ENCODE results near the gene SOX12. TPM values are rescaled to one million over a fixed set of nuclear protein-coding genes. Genes with fewer than 3 reads are reported as not detected.
A peak's percentile ranks its signal among the peaks of the same experiment; 100 is the strongest.

SOX12 gene
- total RNA-seq, 2 donors from 2014 or later: 7.8 to 11.7 TPM

DNA sequence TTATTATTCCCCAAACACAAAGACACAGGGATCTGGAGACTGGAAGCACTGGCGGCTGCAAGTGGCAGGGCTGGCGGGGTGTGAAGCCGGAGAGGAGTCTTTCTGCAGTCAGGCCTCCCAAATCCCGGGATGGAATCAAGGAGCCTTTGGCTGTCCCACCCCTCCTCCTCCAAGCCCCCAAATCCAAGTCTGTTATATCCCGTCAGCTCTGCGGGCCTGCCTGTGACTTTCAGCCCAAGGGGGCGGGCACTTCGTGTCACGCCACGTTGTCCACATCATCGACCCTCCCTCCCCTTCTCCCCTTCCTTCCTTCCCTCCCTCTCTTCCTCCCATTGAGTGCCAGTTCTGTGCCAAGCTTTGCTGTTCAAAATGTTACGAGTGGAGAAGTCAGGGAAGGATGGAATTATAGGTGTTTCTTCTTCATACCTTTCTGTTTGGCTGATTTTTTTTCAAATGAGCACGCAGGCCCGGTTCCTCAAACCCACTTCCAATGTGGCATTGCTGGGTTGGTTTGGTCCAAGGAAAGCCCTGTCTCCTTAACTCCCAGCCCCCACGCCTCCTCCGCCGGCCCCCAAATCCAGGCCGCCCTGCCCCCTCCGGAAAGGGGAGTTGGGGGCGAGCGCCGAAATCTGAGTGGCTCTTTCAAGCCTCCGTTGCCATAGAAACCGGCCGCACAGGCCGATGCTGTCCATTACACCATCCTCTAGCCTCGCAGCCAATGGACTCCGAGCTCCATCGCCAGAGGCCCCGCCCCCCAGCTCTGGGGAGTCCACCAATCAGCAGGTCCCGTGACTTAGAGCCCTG lies 15.3 kb upstream of the SOX12 start:
- Mint-ChIP-seq H3K36me3 (ENCODE audit: insufficient read depth in 2 of 2) (peaks cover 0 to 2% of the 10 kb centered on the region in 2 donors), H3K9me3 (peaks cover 1 to 2% of the 10 kb centered on the region in 2 donors), H3K4me3 (peak overlapping the region; percentile 83 to 89), H3K4me1 (ENCODE audit: low read depth) (peaks cover 21% of the 10 kb centered on the region), H3K27ac (peak overlapping the region; percentile 55), H3K27me3 (ENCODE audit: low read depth) (no peaks in the 10 kb centered on the region)
- DNase-seq (peak; percentile 91 to 94), ATAC-seq (replicated peaks in 1 of 2) (peak; percentile 100)

DNA sequence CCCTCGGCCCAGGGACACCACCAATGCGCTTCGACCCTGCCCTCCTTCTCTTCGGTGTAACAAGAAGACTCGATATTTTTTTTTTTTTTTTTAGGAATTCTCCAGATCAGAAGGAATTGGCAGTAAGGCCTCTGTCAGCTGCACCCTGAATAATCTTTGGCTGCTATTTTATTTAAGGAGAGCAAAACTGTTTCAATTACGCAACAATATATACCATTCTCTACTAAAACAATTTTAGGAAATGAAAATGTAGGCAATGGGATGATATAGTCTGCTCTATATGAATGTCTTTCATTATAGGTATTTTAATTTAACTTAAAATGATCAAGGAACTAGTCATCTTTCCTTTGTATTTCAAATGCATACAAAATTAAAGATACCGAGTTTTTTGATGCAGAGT lies 14.7 kb upstream of the SOX12 start:
- H3K27ac Mint-ChIP-seq: peak overlapping the region; percentile 55
- peaks cover 0 to 2% of the 10 kb centered on the region in 2 donors for H3K36me3 Mint-ChIP-seq (ENCODE audit: insufficient read depth in 2 of 2)
- H3K4me3 Mint-ChIP-seq: peak overlapping the region; percentile 83 to 89
- no peak for DNase-seq
- H3K4me1 Mint-ChIP-seq (ENCODE audit: low read depth): peaks cover 21% of the 10 kb centered on the region
- peaks cover 1 to 2% of the 10 kb centered on the region in 2 donors for H3K9me3 Mint-ChIP-seq
- no peak for ATAC-seq (replicated peaks in 1 of 2)
- no peaks in the 10 kb centered on the region for H3K27me3 Mint-ChIP-seq (ENCODE audit: low read depth)

DNA sequence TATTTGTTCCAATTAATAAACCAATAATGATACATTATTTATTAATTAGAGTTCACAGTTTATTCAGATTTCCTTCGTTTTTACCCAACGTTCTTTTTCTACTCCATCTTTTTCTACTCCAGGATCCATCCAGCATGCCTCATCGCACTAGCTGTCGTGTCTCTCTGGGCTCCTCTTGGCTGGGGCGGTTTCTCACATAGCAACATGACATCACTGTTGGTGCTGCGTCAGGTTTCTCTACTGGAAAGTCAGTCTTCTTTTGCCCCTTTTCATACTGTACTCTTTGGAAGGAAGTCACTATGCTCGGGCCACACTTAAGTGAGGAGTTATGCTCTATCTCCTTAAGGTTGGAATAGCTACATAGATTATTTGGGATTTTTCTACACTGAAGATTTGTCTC lies 13.7 kb upstream of the SOX12 start:
- peaks cover 21% of the 10 kb centered on the region for H3K4me1 Mint-ChIP-seq (ENCODE audit: low read depth)
- DNase-seq: no peak
- no peak overlapping the region for H3K27ac Mint-ChIP-seq
- peaks cover 0 to 2% of the 10 kb centered on the region in 2 donors for H3K36me3 Mint-ChIP-seq (ENCODE audit: insufficient read depth in 2 of 2)
- H3K27me3 Mint-ChIP-seq (ENCODE audit: low read depth): no peaks in the 10 kb centered on the region
- H3K4me3 Mint-ChIP-seq: peak overlapping the region; percentile 17 to 65
- peaks cover 1 to 2% of the 10 kb centered on the region in 2 donors for H3K9me3 Mint-ChIP-seq
- ATAC-seq (replicated peaks in 1 of 2): no peak

DNA sequence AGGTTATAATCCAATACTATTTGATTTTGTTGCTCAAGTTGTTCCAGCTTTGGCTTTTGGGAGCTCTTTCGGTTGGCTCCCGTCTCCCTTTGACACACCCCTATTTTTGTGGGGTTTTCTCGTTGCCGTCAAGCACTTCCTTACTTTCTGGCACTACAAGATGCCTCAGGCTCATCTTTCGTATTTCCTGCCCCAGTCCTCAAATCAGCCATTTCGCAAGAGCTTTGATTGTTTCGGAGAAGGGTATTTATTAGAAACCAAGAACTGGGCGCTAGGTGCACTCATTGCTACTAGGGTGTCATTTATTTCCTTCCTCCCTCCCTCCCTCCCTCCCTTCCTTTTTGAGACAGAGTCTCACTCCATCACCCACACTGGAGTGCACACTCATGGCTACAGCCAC lies 13.3 kb upstream of the SOX12 start:
- Mint-ChIP-seq H3K27me3 (ENCODE audit: low read depth) (no peaks in the 10 kb centered on the region), H3K27ac (no peak overlapping the region), H3K4me3 (no peak overlapping the region), H3K4me1 (ENCODE audit: low read depth) (peaks cover 21% of the 10 kb centered on the region), H3K36me3 (ENCODE audit: insufficient read depth in 2 of 2) (peaks cover 0 to 2% of the 10 kb centered on the region in 2 donors), H3K9me3 (peaks cover 0 to 2% of the 10 kb centered on the region in 2 donors)
- DNase-seq (no peak), ATAC-seq (replicated peaks in 1 of 2) (no peak)

DNA sequence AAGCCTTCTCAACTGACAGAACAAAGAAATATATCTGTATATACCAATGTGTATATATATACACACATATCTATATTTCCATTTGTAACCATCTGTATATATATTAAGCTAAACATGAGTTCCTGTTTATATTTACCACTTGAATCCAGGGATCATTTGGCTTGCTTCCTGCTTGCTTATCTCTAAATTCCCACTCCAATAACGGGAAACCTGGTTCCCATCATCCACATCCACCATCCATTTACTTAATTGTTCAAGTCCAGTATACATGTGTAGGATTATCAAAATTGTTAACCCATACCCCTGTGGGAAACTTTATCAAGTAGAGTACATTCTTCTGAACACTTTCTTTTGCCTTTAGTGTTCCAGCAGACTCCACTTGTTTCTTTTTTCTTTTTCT lies 12.5 kb upstream of the SOX12 start:
- Mint-ChIP-seq H3K27ac (no peak overlapping the region), H3K27me3 (ENCODE audit: low read depth) (no peaks in the 10 kb centered on the region), H3K9me3 (peaks cover 0 to 2% of the 10 kb centered on the region in 2 donors), H3K4me1 (ENCODE audit: low read depth) (peaks cover 21% of the 10 kb centered on the region), H3K36me3 (ENCODE audit: insufficient read depth in 2 of 2) (peaks cover 0 to 2% of the 10 kb centered on the region in 2 donors), H3K4me3 (no peak overlapping the region)
- no peak for ATAC-seq (replicated peaks in 1 of 2)
- DNase-seq: no peak

DNA sequence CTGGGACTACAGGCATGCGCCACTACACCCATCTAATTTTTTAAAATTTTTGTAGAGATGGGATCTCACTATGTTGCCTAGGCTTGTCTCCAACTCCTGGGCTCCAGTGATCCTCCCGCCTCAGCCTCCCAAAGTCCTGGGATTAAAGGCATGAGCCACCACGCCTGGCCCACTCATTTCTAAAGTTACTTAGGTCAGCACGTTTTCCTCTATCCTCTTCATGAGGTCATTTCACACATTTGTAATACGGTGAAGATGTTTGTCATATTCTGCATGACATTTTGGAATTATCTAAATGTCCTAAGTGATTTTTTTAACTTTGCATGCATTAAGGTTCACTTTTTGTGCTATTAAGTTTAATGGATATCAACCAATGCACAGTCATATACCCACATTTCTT lies 11.9 kb upstream of the SOX12 start:
- Mint-ChIP-seq H3K4me3 (no peak overlapping the region), H3K4me1 (ENCODE audit: low read depth) (peaks cover 21% of the 10 kb centered on the region), H3K27me3 (ENCODE audit: low read depth) (no peaks in the 10 kb centered on the region), H3K36me3 (ENCODE audit: insufficient read depth in 2 of 2) (peaks cover 0 to 2% of the 10 kb centered on the region in 2 donors), H3K9me3 (peaks cover 0 to 2% of the 10 kb centered on the region in 2 donors), H3K27ac (no peak overlapping the region)
- no peak for ATAC-seq (replicated peaks in 1 of 2)
- no peak for DNase-seq

DNA sequence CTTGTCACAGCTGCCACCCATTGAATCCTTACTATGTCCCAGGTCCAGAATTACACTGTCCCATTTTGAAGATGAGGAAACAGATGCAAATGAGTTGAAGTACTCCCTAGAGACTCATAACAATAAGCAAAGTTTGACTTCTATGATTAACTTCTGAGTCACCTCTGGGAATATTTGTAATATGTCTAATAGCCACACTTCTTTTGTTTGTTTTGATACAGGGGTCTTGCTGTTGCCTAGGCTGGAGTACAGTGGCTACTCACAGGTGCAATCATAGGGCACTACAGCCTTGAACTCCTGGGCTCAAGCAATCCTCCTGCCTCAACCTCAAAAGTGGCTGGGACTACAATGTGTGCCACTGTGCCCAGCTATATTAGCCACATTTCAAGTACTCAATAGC lies 11.4 kb upstream of the SOX12 start:
- Mint-ChIP-seq H3K27ac (no peak overlapping the region), H3K4me3 (no peak overlapping the region), H3K4me1 (ENCODE audit: low read depth) (peaks cover 21% of the 10 kb centered on the region), H3K36me3 (ENCODE audit: insufficient read depth in 2 of 2) (peaks cover 0 to 2% of the 10 kb centered on the region in 2 donors), H3K9me3 (peaks cover 0 to 2% of the 10 kb centered on the region in 2 donors), H3K27me3 (ENCODE audit: low read depth) (no peaks in the 10 kb centered on the region)
- no peak for DNase-seq
- ATAC-seq (replicated peaks in 1 of 2): no peak

DNA sequence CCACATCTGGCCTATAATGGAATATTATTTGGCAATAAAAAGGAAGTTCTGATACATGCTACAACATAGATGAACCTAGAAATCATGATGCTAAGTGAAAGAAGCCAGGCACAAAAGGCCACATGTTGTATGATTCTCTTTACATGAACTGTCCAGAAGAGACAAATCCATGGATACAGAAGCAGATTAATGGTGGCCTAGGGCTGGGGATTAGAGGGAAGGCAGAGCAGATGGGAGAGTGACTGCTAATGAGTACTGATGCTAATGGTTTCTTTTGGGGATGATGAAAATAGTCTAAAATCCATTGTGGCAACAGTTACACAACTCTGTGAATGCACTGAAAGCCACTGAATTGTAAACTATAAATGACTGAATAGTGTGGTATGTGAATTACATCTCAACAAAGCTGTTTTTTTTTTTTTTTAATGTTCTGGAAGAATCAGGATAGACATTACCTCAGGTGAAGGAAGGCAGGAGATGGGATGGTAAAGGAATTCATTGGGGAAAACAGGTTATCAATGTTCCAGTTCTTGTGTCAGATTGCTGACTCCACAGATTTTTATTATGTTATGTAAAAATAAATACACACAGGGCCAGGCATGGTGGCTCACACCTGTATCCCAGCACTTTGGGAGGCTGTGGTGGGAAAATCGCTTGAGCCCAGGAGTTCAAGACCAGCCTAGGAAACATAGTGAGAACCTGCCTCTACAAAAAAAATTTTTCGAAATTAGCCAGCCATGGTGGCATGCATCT lies 8.9 kb upstream of the SOX12 start:
- Mint-ChIP-seq H3K27ac (no peak overlapping the region), H3K4me1 (ENCODE audit: low read depth) (peaks cover 3% of the 10 kb centered on the region), H3K9me3 (peaks cover 0 to 2% of the 10 kb centered on the region in 2 donors), H3K27me3 (ENCODE audit: low read depth) (no peaks in the 10 kb centered on the region), H3K4me3 (no peak overlapping the region), H3K36me3 (ENCODE audit: insufficient read depth in 2 of 2) (peaks cover 0 to 2% of the 10 kb centered on the region in 2 donors)
- no peak for DNase-seq
- ATAC-seq (replicated peaks in 1 of 2): no peak

DNA sequence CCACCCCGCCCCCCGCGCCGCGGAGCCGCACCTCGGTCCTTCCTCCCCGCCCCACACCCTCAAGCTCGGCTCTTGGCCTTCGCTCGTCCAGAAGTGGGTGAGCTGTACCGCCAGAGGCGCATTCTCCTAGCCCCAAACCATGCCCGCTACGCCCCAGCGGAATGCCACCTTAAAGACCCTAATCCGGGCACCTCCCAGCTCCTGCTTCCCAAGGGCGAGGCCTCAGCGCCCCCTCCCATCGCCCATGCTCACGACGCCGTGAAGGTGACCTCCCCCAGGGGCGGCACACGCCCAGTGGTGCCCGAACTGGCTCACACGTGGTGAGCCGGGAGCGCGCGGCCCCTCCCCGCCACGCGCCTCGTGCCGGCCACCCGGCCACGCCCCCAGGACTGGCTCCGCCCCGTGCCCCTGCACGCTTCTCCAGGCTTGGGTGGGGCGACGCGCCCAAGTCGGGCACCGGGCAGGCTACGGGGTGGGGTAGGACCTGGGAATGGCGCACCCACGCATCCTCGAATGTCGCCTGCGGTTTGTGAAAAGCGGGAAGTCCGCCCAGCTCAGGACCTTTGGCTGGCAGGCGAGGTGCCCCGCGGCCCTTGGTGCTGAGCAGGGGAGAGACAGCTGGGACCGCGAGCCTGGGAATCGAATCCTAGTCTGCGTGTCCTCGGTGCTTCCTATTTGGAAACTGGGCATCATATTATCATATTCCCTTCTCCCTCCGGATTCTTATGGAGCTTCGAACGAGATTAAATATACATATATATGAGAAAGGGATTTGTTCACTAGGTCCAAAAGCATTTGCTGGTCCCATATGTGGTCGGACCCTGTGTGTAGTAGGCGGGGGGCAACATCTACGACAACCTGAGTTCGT lies 941 bp upstream of the SOX12 start:
- H3K4me3 Mint-ChIP-seq: peak overlapping the region; percentile 89
- no peaks in the 10 kb centered on the region for H3K27me3 Mint-ChIP-seq (ENCODE audit: low read depth)
- H3K27ac Mint-ChIP-seq: peak overlapping the region; percentile 16
- H3K9me3 Mint-ChIP-seq: no peaks in the 10 kb centered on the region
- ATAC-seq (replicated peaks in 1 of 2): peak; percentile 68
- H3K4me1 Mint-ChIP-seq (ENCODE audit: low read depth): peaks cover 32% of the 10 kb centered on the region
- H3K36me3 Mint-ChIP-seq (ENCODE audit: insufficient read depth in 2 of 2): no peaks in the 10 kb centered on the region
- peak; percentile 93 for DNase-seq

DNA sequence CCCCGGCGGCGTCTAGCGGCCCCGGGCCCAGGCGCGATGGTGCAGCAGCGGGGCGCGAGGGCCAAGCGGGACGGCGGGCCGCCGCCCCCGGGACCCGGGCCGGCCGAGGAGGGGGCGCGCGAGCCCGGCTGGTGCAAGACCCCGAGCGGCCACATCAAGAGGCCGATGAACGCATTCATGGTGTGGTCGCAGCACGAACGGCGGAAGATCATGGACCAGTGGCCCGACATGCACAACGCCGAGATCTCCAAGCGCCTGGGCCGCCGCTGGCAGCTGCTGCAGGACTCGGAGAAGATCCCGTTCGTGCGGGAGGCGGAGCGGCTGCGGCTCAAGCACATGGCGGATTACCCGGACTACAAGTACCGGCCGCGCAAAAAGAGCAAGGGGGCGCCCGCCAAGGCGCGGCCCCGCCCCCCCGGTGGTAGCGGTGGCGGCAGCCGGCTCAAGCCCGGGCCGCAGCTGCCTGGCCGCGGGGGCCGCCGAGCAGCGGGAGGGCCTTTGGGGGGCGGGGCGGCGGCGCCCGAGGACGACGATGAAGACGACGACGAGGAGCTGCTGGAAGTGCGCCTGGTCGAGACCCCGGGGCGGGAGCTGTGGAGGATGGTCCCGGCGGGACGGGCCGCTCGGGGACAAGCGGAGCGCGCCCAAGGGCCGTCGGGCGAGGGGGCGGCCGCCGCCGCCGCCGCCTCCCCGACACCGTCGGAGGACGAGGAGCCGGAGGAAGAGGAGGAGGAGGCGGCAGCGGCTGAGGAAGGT lies 715 bp downstream of the SOX12 start:
- DNase-seq (peak; percentile 64 to 68), ATAC-seq (replicated peaks in 1 of 2) (peak; percentile 3 to 5)
- H3K27ac Mint-ChIP-seq: peak overlapping the region; percentile 27
- H3K4me3 Mint-ChIP-seq: peak overlapping the region; percentile 88 to 91
- no peaks in the 10 kb centered on the region for H3K27me3 Mint-ChIP-seq (ENCODE audit: low read depth)
- H3K36me3 Mint-ChIP-seq (ENCODE audit: insufficient read depth in 2 of 2): no peaks in the 10 kb centered on the region
- H3K4me1 Mint-ChIP-seq (ENCODE audit: low read depth): peaks cover 39% of the 10 kb centered on the region
- no peaks in the 10 kb centered on the region for H3K9me3 Mint-ChIP-seq

DNA sequence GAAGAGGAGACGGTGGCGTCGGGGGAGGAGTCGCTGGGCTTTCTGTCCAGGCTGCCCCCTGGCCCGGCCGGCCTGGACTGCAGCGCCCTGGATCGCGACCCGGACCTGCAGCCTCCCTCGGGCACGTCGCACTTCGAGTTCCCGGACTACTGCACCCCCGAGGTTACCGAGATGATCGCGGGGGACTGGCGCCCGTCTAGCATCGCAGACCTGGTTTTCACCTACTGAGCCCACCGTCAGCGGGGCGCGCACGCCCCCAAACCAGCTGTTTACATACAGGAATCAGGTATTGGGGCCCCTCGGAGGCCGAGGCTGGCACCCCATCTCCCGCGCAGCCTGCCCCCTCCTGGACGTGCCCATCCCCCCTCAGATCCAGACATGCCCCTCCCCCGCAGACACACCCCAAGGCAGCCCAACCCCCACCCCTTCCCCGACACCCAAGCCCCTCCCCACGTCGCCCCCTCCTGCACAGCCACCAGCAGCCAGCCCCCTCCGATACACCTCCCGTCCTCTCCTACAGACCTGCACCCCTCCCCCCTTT lies 1.4 kb downstream of the SOX12 start:
- peak in 1 of 2 donors; percentile 26 for ATAC-seq (replicated peaks in 1 of 2)
- H3K4me1 Mint-ChIP-seq (ENCODE audit: low read depth): peaks cover 39% of the 10 kb centered on the region
- no peaks in the 10 kb centered on the region for H3K9me3 Mint-ChIP-seq
- DNase-seq: no peak
- H3K27me3 Mint-ChIP-seq (ENCODE audit: low read depth): no peaks in the 10 kb centered on the region
- H3K27ac Mint-ChIP-seq: no peak overlapping the region
- H3K4me3 Mint-ChIP-seq: peak overlapping the region; percentile 88 to 91
- no peaks in the 10 kb centered on the region for H3K36me3 Mint-ChIP-seq (ENCODE audit: insufficient read depth in 2 of 2)

All from activated T-cell treated with anti-CD3 and anti-CD28 coated beads, Interleukin-2, amount 50 U/mL, for 72 hours (primary cell).